GM23248 (cell line): ENCODE data around the gene VPS41. TPM values are rescaled to one million over a fixed set of nuclear protein-coding genes. Genes with fewer than 3 reads are reported as not detected.

Experiments
- DNase-seq: peaks from one replicate; pipeline ENCODE4 v3.0.0-alpha.2; 2015
- H2AFZ ChIP-seq: fragments of 200-600 bp; sonication (generic); 2 replicates; pipeline ENCODE4 v1.6.1; 2016; ENCODE audit warnings: antibody characterized with exemption
- H3F3A ChIP-seq: fragments of 200-600 bp; sonication (generic); 2 replicates; pipeline ENCODE4 v1.6.1; 2016; ENCODE audit warnings: mild to moderate bottlenecking, antibody characterized with exemption, mixed run types; ENCODE audit not compliant: insufficient read depth
- H3K27ac ChIP-seq: fragments of 200-600 bp; sonication (generic); 2 replicates; pipeline ENCODE4 v1.5.1; 2016; ENCODE audit warnings: mild to moderate bottlenecking
- H3K27me3 ChIP-seq: fragments of 200-600 bp; sonication (generic); replicated peaks from 2 replicates; pipeline ENCODE4 v1.6.1; 2016; ENCODE audit warnings: mild to moderate bottlenecking; ENCODE audit not compliant: insufficient read depth
- H3K36me3 ChIP-seq: fragments of 200-600 bp; sonication (generic); 2 replicates; pipeline ENCODE4 v1.6.1; 2016; ENCODE audit warnings: low read depth, mild to moderate bottlenecking
- H3K4me1 ChIP-seq: fragments of 200-600 bp; sonication (generic); 2 replicates; pipeline ENCODE4 v1.6.1; 2016; ENCODE audit warnings: mild to moderate bottlenecking; ENCODE audit not compliant: insufficient read depth
- H3K4me2 ChIP-seq: fragments of 200-600 bp; sonication (generic); one replicate; pipeline ENCODE4 v1.6.1; 2016; ENCODE audit warnings: mild to moderate bottlenecking; ENCODE audit not compliant: unreplicated experiment
- H3K4me3 ChIP-seq: fragments of 200-600 bp; sonication (generic); 2 replicates; pipeline ENCODE4 v1.5.1; 2016; ENCODE audit warnings: mild to moderate bottlenecking
- H3K79me2 ChIP-seq: fragments of 200-600 bp; sonication (generic); 2 replicates; pipeline ENCODE4 v1.6.1; 2016; ENCODE audit warnings: mild to moderate bottlenecking; ENCODE audit not compliant: insufficient read depth
- H3K9ac ChIP-seq: fragments of 200-600 bp; sonication (generic); 2 replicates; pipeline ENCODE4 v1.6.1; 2016; ENCODE audit warnings: mild to moderate bottlenecking
- H3K9me2 ChIP-seq: fragments of 200-600 bp; sonication (generic); 2 replicates; pipeline ENCODE4 v1.6.1; 2016; ENCODE audit warnings: mixed run types, mild to moderate bottlenecking, moderate library complexity; ENCODE audit not compliant: insufficient read depth
- H3K9me3 ChIP-seq: fragments of 200-600 bp; sonication (generic); one replicate; pipeline ENCODE4 v1.6.1; 2017; ENCODE audit warnings: low read depth
- H4K20me1 ChIP-seq: fragments of 200-600 bp; sonication (generic); 2 replicates; pipeline ENCODE4 v1.6.0; 2016; ENCODE audit not compliant: insufficient read depth
- EZH2 ChIP-seq: fragments of 200-600 bp; sonication (generic); IDR thresholded peaks from 2 replicates; pipeline ENCODE4 v1.6.1; 2018; ENCODE audit warnings: antibody characterized with exemption, mild to moderate bottlenecking; ENCODE audit not compliant: insufficient read depth, poor library complexity, severe bottlenecking
- EZH2phosphoT487 ChIP-seq: fragments of 200-600 bp; sonication (generic); IDR thresholded peaks from 2 replicates; pipeline ENCODE4 v1.6.1; 2018; ENCODE audit warnings: antibody characterized with exemption, moderate library complexity, mild to moderate bottlenecking, low read depth; ENCODE audit not compliant: insufficient read depth
- WGBS, 2 experiments: methylation state at CpG; one replicate each; pipeline ENCODE4 v1.1.6; 2015 to 2017; ENCODE audit warnings: low lambda C conversion rate in 2 of 2, low coverage in 1 of 2; ENCODE audit errors: missing lambda C conversion rate in 2 of 2; 5-methylcytosine and 5-hydroxymethylcytosine counted together
- in situ Hi-C: fragments of 300-500 bp; cut with MboI; formaldehyde crosslinking; loops from 2 replicates; pipeline ENCODE4 v1.15.0; 2020
- polyA plus RNA-seq: library from polyadenylated mRNA; unstranded; fragments of >200 nt; fragmentation: Nextera tagmentation; extraction: Ambion mirVana; gene quantifications from 2 replicates; pipeline ENCODE4 v1.2.1, GENCODE V29; 2016
- total RNA-seq: library from RNA; depleted of rRNA; stranded (reverse); fragments of >200 nt; shearing (Covaris generic); gene quantifications from 2 replicates; pipeline ENCODE4 v1.2.3, GENCODE V29; 2014

VPS41 gene
- total and polyA plus RNA-seq, 2 experiments from 2014 or later: 30.9 to 36.4 TPM

- in situ Hi-C loops: no loop called here
- Histone ChIP-seq H2AFZ (no peak overlapping the region), H4K20me1 (no peaks in the 10 kb centered on the region), H3K27me3 (no peaks in the 10 kb centered on the region), H3K9me2 (no peaks in the 10 kb centered on the region), H3K4me1 (no peaks in the 10 kb centered on the region), H3K27ac (no peak overlapping the region), H3K9ac (no peak overlapping the region), H3F3A (no peaks in the 10 kb centered on the region), H3K4me3 (no peak overlapping the region), H3K36me3 (0 out of 2 replicates have a peak, but pooled peaks cover under 1% of the 10 kb centered on the region), H3K79me2 (peaks cover under 1% of the 10 kb centered on the region), H3K9me3 (no peaks in the 10 kb centered on the region), H3K4me2 (no peak overlapping the region)
- TF ChIP-seq EZH2phosphoT487 (no peak), EZH2 (no peak)
- no peak for DNase-seq
- 79 to 81% methylated on average over 6 of the region's 6 CpGs for WGBS, 2 experiments
Measured at GRCh38 chr7:38890597-38890996, 18.4 kb downstream of the VPS41 start.

GRCh38 chr7:38889872-38890432, 19.0 kb downstream of the VPS41 start:
- Histone ChIP-seq H3K4me1 (no peaks in the 10 kb centered on the region), H2AFZ (no peak overlapping the region), H3K4me2 (no peak overlapping the region), H4K20me1 (no peaks in the 10 kb centered on the region), H3K27ac (no peak overlapping the region), H3K36me3 (0 out of 2 replicates have a peak, but pooled peaks cover 4% of the 10 kb centered on the region), H3K79me2 (peaks cover 5% of the 10 kb centered on the region), H3F3A (no peaks in the 10 kb centered on the region), H3K9me3 (no peaks in the 10 kb centered on the region), H3K27me3 (no peaks in the 10 kb centered on the region), H3K4me3 (no peak overlapping the region), H3K9me2 (no peaks in the 10 kb centered on the region), H3K9ac (no peak overlapping the region)
- DNase-seq: no peak
- WGBS, 2 experiments: 94% methylated on average over 5 of the region's 5 CpGs
- in situ Hi-C loops: no loop called here
- no peak for TF ChIP-seq EZH2
- no peak for TF ChIP-seq EZH2phosphoT487

GRCh38 chr7:38889079-38889478, 19.9 kb downstream of the VPS41 start:
- H3K27me3 ChIP-seq: no peaks in the 10 kb centered on the region

GRCh38 chr7:38886265-38886664, 22.7 kb downstream of the VPS41 start:
- no peaks in the 10 kb centered on the region for H3K27me3 ChIP-seq
- no peak overlapping the region for H3K9ac ChIP-seq
- no peak overlapping the region for H3K4me2 ChIP-seq
- in situ Hi-C loops: no loop called here
- no peak for TF ChIP-seq EZH2
- no peaks in the 10 kb centered on the region for H3K4me1 ChIP-seq
- no peak overlapping the region for H2AFZ ChIP-seq
- no peak for DNase-seq
- H3K79me2 ChIP-seq: peaks cover 5% of the 10 kb centered on the region
- no peaks in the 10 kb centered on the region for H4K20me1 ChIP-seq
- no peak overlapping the region for H3K4me3 ChIP-seq
- H3K27ac ChIP-seq: no peak overlapping the region
- H3K9me3 ChIP-seq: no peaks in the 10 kb centered on the region
- no peaks in the 10 kb centered on the region for H3K9me2 ChIP-seq
- H3F3A ChIP-seq: no peaks in the 10 kb centered on the region
- WGBS, 2 experiments: 94 to 97% methylated on average over 10 of the region's 10 CpGs
- H3K36me3 ChIP-seq: 0 out of 2 replicates have a peak, but pooled peaks cover 4% of the 10 kb centered on the region

More at GRCh38 chr7:38889079-38889478, 19.9 kb downstream of the VPS41 start:
- H3K4me2 ChIP-seq: no peak overlapping the region
- no peaks in the 10 kb centered on the region for H3K9me3 ChIP-seq
- 91 to 100% methylated on average over 1 of the region's 1 CpG for WGBS, 2 experiments
- 0 out of 2 replicates have a peak, but pooled peaks cover 4% of the 10 kb centered on the region for H3K36me3 ChIP-seq
- DNase-seq: no peak
- no peak for TF ChIP-seq EZH2
- TF ChIP-seq EZH2phosphoT487: no peak
- H2AFZ ChIP-seq: no peak overlapping the region
- H3K9me2 ChIP-seq: no peaks in the 10 kb centered on the region
- H4K20me1 ChIP-seq: no peaks in the 10 kb centered on the region
- H3K9ac ChIP-seq: no peak overlapping the region
- H3F3A ChIP-seq: no peaks in the 10 kb centered on the region
- in situ Hi-C loops: no loop called here
- H3K4me1 ChIP-seq: no peaks in the 10 kb centered on the region
- H3K4me3 ChIP-seq: no peak overlapping the region
- peaks cover 5% of the 10 kb centered on the region for H3K79me2 ChIP-seq
- H3K27ac ChIP-seq: no peak overlapping the region
